GM12864 (cell line): Measurements from ENCODE around the gene ANAPC2.

Experiments
- DNase-seq: peaks from one replicate; pipeline ENCODE4 v3.0.0-alpha.2; 2011; ENCODE audit warnings: low read depth
- H3K4me3 ChIP-seq: 2 replicates; pipeline ENCODE4 v1.5.1; 2011; ENCODE audit warnings: mild to moderate bottlenecking, low read depth, low read length, control low read depth
- CTCF ChIP-seq: IDR thresholded peaks from 2 replicates; pipeline ENCODE4 v1.5.1; 2011; ENCODE audit warnings: low read depth, mild to moderate bottlenecking, moderate library complexity, low read length, control low read depth, inconsistent platforms; ENCODE audit errors: missing control alignments

ANAPC2 gene

GRCh38 chr9:137217276-137218211 lies 29.2 kb upstream of the ANAPC2 start:
- no peak for TF ChIP-seq CTCF
- DNase-seq = no peak
- H3K4me3 ChIP-seq = no peak overlapping the region

- no peak overlapping the region for H3K4me3 ChIP-seq
- no peak for DNase-seq
- no peak for TF ChIP-seq CTCF
Measured at GRCh38 chr9:137216188-137216965, 28.0 kb upstream of the ANAPC2 start.

- no peak for TF ChIP-seq CTCF
- no peak overlapping the region for H3K4me3 ChIP-seq
- DNase-seq = no peak
Measured at GRCh38 chr9:137215196-137215986, 27.0 kb upstream of the ANAPC2 start.

GRCh38 chr9:137214620-137215019 lies 26.3 kb upstream of the ANAPC2 start:
- H3K4me3 ChIP-seq = no peak overlapping the region
- no peak for DNase-seq
- TF ChIP-seq CTCF = no peak

- H3K4me3 ChIP-seq = no peak overlapping the region
- DNase-seq = no peak
- TF ChIP-seq CTCF = peak; percentile 16
Measured at GRCh38 chr9:137213160-137214060, 25.1 kb upstream of the ANAPC2 start.

GRCh38 chr9:137212520-137212919 lies 24.2 kb upstream of the ANAPC2 start:
- no peak overlapping the region for H3K4me3 ChIP-seq
- no peak for TF ChIP-seq CTCF
- no peak for DNase-seq
